Islet of Langerhans (tissue), 1 donor: ENCODE measurements around the gene PCIF1.
"Not testable (repeated sequence)": the region's sequence is repeated elsewhere in the genome, so short reads cannot be mapped to it uniquely, and the experiment has no call there.

Source experiments
- FAIRE-seq: peaks from one replicate; lab custom pipeline; 2011; peaks lifted over from hg19 to GRCh38; lab: Jason Lieb, UNC

Gene PCIF1

DNA sequence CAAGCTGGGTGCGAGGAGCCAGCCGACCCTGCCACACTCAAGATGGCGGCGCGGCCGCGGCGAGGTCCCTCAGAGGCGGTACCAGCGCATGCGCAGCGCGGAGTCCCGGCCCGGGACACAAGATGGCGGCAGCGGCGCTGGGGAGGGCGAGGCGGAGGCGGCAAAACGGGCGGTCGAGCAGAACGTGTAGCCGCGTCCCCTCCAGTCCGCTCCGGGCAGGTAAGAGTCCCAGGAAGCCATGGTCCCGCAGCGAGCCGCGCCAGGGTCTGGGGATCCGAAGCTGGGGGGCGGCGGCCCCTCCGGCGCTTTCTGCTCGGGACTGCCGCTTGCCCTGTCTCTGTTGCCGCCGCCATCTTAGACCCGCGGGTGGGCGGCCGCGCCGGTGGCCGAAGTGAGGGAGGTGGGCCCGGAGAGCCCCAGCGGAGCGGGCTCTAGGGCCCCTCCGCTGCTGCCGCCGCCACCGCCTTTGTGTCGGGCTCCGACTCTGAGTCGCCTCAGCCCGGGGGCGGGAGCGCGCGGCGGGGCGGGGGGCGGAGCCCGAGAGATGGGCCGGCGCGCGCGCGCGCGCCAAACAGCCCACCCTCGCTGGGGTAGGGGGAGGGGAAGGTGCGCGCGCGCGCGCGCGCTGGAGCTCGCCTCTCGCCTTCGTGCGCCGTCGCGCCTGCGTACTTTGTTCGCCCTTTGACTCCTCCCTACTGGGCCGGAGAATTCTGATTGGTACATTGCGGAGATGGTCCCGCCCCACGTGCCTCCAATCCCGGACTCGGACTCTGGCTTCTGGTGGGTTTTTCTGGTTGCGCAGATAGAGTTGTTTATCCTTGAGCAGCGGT is at the start of gene PCIF1:
PCIF1 (plus strand) TSS at position 98 of the 830 bp plus-strand sequence. CDS start 4,317 bp downstream, outside the sequence.
- FAIRE-seq: no peak

DNA sequence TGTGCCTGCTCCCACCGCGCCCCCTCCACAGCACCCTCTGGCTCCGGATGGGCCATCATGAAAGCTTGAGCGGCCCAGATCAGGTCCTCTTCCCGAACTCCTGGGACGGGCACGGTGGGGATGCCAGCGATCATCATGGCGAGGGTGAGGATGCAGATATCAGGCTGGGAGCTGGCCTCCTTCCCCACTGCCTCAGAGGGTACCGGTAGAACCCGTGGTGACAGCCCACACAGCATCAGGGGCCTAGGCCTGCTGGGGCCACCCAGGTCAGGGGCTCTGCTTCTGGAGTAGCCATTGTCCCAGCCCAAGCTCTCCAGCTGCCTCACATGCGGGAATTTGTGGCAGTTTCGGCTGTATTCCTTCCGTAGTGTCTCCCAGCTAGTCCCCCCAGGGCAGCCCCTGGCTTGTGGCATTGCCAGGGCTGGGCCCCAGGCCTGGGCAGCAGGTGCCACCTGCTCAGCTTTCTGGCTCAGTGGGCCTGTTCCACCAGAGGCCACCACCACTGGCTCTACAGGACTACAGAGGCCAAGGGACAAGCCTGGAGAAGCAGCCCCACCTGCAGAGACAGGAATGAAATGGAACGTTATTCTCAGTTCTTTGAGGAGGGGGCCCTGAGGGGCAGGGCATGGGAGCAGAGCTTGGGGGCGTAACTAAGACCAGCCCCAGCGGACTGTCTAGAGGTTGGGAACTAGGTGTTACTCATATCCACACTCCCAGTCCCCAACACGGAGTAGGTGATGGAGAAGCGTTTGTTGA is 47.7 kb upstream of the PCIF1 start:
- no peak for FAIRE-seq

DNA sequence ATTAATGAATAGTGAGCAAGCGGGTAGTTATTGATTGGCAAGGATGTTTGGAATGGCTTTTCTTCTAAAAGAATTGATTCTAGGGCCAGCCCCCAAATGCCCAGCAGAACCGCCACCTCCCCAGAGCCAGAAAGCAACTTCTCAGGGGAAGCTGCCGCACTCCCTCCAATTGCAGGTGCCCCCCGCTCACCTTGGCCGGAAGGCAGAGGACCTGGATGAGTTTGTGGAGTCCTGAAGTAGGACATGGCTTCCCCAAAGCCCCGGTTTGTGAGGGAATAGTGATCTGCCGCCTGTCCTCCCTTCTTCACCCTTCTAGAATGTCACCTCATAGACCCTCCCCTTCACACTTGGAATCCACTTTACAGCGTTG is 47.2 kb upstream of the PCIF1 start, which contains the start of gene SPATA25:
SPATA25 (minus strand) TSS at position 277 of the 370 bp plus-strand sequence; CDS start at position 245, 32 bp downstream.
- no peak for FAIRE-seq

DNA sequence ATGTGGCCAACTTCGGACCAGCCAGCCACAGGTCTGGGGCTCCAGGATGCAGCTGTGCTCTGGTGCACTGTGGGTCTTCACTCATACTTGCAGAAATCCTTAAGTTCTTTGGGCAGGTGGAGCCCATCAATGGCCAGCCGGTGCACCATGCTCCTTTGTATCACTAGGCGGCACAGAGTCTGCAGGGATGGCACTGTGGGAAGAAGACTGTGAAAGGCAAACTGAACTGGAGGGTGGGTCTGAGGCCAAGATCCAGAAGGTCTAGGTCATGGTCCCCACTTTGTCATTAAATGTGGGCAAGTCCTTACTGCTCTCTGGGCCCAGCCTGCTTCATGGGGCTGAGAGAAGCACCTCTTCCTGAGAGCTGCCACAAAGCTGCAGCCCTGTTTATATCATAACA is 45.8 kb upstream of the PCIF1 start:
- FAIRE-seq: no peak

DNA sequence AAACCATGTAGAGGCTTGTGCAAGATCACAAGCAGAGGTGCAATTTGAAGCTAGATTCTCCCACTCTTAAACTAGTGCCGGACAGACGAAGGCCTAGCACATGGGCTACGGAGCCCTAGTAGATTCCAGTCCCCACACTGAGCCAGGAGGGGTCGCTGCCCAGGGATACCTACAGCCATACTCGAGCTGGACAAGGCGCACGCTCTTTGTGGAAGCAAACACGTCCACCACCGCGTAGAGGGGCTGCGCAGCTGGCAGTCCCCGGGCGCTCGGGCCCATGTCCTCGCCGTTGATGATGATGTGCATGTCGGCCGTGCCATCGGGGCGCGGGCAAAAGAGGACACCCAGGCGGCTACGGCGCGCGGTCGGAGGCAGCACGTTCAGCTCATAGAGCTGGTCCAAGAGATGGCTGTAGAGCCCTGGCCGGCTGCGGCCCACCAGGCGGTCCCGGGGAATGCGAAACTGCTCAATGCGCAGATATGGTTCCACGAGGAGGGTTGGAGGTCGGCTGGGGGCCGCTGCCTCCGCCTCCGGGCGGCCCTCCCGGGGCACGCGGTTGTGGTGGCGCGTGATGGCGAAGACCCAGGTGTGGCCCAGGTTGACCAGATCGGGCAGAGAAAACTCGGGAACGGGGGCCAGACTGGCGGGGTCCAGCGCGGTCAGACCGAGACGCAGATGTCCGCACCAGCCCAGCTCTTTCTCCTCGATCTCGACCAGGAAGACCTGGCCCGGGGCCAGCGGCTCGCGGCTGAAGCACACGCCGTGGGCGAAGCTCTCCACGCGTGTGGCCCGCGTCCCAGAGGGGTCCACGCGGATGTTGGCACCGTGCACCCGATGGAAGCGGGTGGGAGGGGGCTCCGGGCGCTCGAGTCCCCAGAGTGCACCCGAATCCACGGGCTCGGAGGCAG is 44.2 kb upstream of the PCIF1 start:
- FAIRE-seq: no peak

DNA sequence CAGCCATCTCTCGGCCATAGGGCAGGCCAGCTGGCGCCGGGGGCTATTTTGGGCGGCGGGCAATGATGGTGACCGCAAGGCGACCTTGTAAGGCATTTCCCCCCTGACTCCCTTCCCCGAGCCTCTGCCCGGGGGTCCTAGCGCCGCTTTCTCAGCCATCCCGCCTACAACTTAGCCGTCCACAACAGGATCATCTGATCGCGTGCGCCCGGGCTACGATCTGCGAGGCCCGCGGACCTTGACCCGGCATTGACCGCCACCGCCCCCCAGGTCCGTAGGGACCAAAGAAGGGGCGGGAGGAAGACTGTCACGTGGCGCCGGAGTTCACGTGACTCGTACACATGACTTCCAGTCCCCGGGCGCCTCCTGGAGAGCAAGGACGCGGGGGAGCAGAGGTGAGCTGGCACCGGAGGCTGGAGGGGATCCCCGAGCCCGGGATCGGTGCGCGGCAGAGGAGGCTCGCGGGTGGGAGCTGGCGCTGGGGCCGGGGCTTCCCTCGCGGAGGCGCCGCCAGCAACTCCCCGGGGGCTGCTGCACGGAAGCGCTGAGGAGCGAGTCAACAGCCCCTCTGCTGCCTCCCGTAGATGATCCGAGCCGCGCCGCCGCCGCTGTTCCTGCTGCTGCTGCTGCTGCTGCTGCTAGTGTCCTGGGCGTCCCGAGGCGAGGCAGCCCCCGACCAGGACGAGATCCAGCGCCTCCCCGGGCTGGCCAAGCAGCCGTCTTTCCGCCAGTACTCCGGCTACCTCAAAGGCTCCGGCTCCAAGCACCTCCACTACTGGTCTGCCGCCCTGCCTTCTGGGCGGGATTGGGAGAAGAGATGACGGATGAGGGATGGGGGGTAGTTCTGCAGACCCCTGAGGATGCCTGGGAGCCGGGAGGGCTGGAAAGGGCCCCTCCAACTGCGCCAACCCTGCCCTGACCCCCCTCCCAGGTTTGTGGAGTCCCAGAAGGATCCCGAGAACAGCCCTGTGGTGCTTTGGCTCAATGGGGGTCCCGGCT is 43.2 kb upstream of the PCIF1 start, which contains the start of the genes CTSA and NEURL2:
CTSA (plus strand) TSS at position 351 of the 999 bp plus-strand sequence; CDS start at position 585, 234 bp downstream.
NEURL2 (minus strand) TSS at position 224 of the 999 bp plus-strand sequence; CDS start at position 7, 217 bp downstream.
- FAIRE-seq: no peak

DNA sequence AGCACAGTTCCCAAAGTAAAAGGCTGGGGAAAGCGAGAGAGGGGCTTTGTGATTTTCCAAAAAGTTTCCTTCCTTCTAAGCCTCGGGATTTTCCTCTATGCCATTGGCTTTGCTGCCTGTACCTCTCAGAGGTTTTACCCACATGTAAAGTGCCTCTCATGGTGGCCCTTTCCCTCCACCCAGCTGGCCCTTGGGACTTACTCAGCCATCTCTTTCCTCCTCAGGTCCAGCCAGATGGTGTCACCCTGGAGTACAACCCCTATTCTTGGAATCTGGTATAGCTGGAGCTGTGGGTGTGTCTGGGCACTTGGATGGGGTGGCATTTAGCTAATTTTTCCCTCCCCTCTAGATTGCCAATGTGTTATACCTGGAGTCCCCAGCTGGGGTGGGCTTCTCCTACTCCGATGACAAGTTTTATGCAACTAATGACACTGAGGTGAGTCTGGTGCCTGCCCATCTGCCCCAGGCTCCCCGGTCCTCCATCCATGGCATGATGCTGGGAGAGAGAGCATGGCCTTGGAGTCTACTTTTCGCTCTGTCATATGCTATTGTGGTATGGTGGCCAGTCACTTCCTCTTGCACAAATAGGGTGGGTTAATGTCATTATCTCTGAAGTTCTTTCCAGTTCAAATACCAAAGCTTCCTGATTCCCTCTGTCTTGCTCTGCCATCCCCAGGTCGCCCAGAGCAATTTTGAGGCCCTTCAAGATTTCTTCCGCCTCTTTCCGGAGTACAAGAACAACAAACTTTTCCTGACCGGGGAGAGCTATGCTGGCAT is 42.2 kb upstream of the PCIF1 start:
- FAIRE-seq: no peak

DNA sequence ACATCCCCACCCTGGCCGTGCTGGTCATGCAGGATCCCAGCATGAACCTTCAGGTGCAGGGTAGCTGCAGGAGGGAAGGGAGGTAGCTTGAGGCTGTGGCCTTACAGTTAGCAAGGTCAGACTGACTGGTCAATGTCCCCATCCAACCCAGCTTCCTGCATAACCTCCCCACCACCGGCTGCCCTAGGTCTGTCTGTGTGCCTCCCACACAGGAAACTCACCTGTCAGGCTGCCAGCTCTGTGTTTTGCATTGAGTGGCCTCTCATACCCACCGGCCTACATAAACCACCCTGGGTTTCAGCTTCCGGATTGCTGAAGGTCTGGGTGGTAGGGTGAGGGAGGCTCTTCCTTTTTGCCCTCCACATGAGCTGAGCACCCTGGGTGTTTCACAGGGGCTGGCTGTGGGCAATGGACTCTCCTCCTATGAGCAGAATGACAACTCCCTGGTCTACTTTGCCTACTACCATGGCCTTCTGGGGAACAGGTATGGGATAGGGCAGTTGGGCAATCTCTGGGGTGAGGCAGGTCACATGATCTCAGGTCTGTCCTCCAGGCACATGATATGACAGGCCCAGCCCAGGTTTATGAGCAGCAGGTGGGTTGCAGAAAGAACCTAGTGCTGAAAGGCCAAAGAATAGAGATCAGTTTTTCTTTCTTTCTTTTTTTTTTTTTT is 41.5 kb upstream of the PCIF1 start:
- no peak for FAIRE-seq

DNA sequence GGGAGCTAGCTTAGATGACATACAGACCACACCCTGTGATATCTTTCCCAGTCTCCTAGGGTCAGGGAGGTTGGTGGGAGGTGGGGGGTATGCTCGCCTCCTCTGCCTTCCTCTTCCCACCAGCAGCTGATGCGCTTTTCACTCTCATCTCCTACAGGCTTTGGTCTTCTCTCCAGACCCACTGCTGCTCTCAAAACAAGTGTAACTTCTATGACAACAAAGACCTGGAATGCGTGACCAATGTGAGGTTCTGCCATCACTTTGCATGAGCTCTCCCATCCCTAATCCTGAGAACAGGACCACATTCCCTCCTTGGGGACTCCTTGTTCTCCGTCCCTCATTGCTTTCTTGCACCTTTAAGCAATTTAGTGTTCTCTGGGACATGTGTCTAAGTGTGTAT is 40.7 kb upstream of the PCIF1 start:
- no peak for FAIRE-seq

DNA sequence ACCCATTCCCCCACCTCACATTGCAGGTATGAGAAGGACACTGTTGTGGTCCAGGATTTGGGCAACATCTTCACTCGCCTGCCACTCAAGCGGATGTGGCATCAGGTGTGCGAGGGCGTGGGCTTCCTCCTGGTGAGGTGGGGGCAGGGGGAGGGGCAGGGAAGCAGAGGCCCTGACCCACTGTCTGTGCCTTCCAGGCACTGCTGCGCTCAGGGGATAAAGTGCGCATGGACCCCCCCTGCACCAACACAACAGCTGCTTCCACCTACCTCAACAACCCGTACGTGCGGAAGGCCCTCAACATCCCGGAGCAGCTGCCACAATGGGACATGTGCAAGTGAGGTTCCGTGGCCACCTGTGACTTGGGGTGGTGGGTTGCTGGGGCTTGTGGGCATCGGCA is 39.7 kb upstream of the PCIF1 start:
- no peak for FAIRE-seq

DNA sequence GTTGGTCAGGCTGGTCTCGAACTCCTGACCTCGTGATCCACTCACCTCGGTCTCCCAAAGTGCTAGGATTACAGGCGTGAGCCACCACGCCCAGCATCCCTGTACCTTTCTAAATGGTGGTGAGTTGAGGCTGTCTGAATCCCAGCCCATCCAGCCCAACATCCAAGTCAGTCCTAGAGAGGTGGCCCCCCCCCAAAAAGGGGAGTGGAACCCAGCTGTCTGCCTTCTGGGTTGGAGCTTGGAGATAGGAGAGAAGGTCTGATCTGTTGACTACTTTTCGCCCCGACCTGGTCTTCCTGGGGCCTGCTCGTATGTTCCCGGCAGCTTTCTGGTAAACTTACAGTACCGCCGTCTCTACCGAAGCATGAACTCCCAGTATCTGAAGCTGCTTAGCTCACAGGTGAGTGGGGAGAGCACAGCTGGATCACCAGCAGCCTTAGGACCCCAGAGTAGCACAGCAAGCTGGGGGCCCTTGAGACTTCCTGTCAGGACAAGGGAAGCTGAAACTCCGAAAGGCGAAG is 37.8 kb upstream of the PCIF1 start:
- no peak for FAIRE-seq

DNA sequence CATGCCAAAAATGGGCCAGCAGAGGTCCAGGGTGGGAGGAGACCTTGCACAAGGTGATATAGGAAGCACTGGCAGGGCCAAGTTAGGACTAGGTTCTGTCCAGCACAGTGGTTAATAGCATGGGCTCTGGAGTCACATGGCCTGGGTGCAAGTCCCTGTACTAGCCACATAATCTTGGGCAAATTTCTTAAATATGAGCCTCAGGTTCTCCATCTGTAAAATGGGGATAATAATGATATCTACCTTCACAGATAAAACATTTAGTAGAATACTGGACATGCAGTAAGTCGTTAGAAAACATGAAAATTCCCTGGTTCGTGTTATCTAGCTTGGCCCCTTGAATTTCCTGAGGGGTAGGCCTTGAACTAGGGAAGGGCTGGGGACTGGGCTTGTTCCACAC is 37.2 kb upstream of the PCIF1 start:
- FAIRE-seq: no peak

DNA sequence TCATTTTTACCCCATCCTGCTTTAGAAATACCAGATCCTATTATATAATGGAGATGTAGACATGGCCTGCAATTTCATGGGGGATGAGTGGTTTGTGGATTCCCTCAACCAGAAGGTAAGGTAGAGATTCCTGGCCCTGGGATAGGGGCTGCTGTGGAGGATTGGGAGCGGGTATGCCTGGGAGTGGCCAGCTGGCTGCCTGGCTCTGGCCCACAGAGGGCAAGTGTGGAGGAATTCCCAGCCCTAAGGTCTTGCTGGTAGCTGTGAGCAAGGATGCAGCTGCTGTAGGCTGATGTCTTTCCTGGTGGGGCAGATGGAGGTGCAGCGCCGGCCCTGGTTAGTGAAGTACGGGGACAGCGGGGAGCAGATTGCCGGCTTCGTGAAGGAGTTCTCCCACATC is 36.8 kb upstream of the PCIF1 start:
- FAIRE-seq: no peak

DNA sequence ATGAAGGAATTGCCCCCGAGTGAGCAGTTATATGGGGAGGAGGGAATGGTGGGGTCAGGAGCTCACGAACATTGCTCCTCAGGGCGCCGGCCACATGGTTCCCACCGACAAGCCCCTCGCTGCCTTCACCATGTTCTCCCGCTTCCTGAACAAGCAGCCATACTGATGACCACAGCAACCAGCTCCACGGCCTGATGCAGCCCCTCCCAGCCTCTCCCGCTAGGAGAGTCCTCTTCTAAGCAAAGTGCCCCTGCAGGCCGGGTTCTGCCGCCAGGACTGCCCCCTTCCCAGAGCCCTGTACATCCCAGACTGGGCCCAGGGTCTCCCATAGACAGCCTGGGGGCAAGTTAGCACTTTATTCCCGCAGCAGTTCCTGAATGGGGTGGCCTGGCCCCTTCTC is 36.2 kb upstream of the PCIF1 start:
- no peak for FAIRE-seq

DNA sequence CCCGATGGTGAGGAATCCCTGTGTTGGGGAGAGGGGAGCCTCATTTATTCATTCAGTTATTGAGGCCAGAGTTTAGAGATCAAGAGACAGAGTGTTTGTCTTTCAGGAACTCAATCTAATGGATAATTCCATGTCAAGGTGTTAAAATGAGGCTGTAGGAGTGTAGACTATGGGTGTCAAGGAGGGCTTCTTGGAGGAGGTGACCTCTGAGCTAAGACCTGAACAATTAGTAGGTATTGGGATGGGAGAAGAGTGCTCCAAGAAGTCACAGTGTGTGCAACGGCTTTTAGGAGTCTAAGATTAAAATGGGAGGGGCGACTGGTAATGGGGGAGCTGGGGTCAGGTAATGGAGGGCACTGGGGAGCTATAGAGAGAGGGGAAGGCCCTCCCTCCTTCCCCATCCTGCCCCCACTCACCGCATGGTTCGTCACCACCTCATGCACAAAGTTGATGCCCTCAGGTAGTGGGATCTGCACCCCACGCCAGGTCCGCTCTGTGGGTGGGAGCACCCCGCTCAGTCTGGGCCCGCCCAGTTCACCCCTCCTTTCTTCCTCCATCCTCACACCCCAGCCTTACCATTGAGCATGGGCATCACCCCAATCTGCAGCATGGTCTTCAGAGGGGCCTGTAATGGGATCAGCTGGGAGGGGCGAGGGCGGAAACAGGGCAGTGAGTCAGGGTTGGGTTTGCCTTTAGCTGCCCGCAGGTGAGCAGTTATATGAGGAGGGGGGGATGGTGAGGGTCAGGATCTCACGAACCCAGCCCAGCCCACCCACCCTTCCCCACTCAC is 35.2 kb upstream of the PCIF1 start:
- FAIRE-seq: no peak

DNA sequence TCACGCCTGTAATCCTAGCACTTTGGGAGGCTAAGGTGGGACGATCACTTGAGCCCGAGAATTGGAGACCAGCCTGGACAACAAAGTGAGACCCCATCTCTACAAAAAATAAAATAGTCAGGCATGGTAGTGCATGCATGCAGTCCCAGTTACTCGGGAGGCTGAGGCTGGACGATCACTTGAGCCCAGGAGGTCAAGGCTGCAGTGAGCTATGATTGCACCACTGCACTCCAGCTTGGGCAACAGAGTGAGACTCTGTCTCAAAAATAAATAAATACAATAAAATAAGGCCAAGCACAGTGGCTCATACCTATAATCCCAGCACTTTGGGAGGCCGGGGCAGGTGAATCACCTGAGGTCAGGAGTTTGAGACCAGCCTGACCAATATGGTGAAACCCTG is 33.2 kb upstream of the PCIF1 start:
- not testable (repeated sequence) for FAIRE-seq

DNA sequence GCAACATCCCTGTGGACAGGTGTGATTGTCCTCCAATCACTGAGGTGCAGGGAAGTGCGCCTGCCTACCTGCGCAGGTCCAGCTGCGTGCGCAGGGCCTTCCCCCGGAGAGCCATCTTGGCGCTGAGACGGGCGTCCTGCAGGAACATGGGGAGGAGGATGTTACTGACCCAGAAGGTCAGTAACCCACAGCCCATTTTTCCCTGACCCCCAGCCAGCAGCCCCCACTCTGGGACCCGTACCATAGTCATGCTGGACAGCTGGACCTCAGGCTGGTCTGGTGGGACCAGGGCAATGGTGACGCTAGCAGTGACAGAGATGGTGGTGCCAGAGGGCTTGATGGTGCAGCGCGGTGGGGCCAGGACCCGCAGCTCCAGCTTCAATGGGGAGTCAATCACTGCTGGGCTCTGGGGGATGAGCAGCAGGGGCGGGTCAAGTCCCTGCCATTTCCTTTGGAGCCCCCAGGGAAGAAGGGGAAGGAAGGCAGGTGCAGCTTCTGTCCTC is 32.2 kb upstream of the PCIF1 start:
- FAIRE-seq: no peak
